GM12874 (cell line): ENCODE measurements around the gene SNRNP48.

Experiments used
- CTCF ChIP-seq: IDR thresholded peaks from 2 replicates; pipeline ENCODE4 v1.5.1; 2011; ENCODE audit warnings: low read depth, mild to moderate bottlenecking, control low read depth, low read length, moderate library complexity; ENCODE audit not compliant: insufficient read depth

Gene SNRNP48

GRCh38 chr6:7587631-7588100, 2.3 kb upstream of the SNRNP48 start:
- no peak for TF ChIP-seq CTCF

- TF ChIP-seq CTCF, result no peak
These were observed 1.5 kb upstream of the SNRNP48 start for GRCh38 chr6:7588506-7588905.

- no peak for TF ChIP-seq CTCF
These were observed 777 bp upstream of the SNRNP48 start for GRCh38 chr6:7589221-7589620.

GRCh38 chr6:7590918-7591302, 912 bp downstream of the SNRNP48 start:
- no peak for TF ChIP-seq CTCF

DNA sequence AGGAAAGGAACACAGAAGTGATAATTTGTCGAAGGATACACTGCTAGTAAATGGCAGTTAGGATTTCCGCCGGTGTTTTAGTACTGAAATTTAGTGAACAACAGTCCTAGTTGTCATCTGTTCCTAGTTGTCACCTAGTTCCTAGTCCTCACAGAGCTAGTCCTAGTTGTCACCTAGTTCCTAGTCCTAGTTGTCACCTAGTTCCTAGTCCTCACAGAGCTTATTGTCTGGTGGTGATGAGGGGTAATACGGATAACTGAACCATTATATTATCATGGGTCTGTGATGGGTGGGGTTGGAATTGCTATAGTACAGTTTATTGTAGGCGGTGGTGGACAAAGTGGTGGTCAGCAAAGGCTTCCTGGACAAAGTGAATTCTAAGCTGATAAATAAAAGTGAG, 1.8 kb downstream of the SNRNP48 start:
- no peak for TF ChIP-seq CTCF

- TF ChIP-seq CTCF, result no peak
These were observed 3.2 kb downstream of the SNRNP48 start for GRCh38 chr6:7593229-7593628.

GRCh38 chr6:7594579-7595125, 4.7 kb downstream of the SNRNP48 start:
- TF ChIP-seq CTCF, result no peak

GRCh38 chr6:7604003-7604402, 14.0 kb downstream of the SNRNP48 start:
- TF ChIP-seq CTCF, result no peak
